ENCODE measurements around the gene CAMKV. TPM values are rescaled to one million over a fixed set of nuclear protein-coding genes. Genes with fewer than 3 reads are reported as not detected.
"Not testable (repeated sequence)": the region's sequence is repeated elsewhere in the genome, so short reads cannot be mapped to it uniquely, and the experiment has no call there.

Gene CAMKV
- total RNA-seq, 1 donor from 2014 or later, result not detected

GRCh38 chr3:49906073-49906743, 36.5 kb upstream of the CAMKV start:
- intact Hi-C loops (cut with DNase I), result no loop called here

DNA sequence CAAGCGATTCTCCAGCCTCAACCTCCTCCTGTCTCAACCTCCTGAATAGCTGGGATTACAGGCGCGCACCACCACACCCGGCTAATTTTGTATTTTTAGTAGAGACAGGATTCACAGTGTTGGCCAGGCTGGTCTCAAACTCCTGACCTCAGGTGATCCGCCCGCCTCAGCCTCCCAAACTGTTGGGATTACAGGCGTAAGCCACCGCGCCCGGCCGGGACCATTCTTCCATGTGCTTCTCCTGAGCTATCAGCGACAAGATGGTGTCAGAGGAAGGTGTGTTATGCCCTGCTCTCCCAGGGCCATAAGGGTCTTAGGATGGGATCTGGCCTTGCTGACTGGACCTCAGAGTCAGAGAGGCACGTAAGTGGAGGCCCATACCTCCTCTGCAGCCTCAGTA, 34.7 kb upstream of the CAMKV start:
- H3K27me3 ChIP-seq; H3K36me3 ChIP-seq; DNase-seq (ENCODE audit: extremely low spot score in 2 of 2); H3K4me3 ChIP-seq; H3K9me3 ChIP-seq; intact Hi-C loops (cut with DNase I): not testable (repeated sequence)
- Histone ChIP-seq H3K4me1 (peaks cover 66% of the 10 kb centered on the region), H3K27ac (peak overlapping the region; percentile 73)

More at GRCh38 chr3:49906073-49906743, 36.5 kb upstream of the CAMKV start:
- H3K4me3 ChIP-seq, result peak overlapping the region in 1 of 2 donors; percentile 25
- no peaks in the 10 kb centered on the region for H3K9me3 ChIP-seq
- H3K27me3 ChIP-seq, result no peaks in the 10 kb centered on the region
- peak in 1 of 2 donors; percentile 41 for TF ChIP-seq POLR2AphosphoS5 (IDR thresholded peaks at IDR 0.05; ENCODE audit: insufficient read depth in 1 of 2, low read depth in 1 of 2)
- no peak for TF ChIP-seq POLR2A (IDR thresholded peaks at IDR 0.05)
- TF ChIP-seq, protein P1, sequence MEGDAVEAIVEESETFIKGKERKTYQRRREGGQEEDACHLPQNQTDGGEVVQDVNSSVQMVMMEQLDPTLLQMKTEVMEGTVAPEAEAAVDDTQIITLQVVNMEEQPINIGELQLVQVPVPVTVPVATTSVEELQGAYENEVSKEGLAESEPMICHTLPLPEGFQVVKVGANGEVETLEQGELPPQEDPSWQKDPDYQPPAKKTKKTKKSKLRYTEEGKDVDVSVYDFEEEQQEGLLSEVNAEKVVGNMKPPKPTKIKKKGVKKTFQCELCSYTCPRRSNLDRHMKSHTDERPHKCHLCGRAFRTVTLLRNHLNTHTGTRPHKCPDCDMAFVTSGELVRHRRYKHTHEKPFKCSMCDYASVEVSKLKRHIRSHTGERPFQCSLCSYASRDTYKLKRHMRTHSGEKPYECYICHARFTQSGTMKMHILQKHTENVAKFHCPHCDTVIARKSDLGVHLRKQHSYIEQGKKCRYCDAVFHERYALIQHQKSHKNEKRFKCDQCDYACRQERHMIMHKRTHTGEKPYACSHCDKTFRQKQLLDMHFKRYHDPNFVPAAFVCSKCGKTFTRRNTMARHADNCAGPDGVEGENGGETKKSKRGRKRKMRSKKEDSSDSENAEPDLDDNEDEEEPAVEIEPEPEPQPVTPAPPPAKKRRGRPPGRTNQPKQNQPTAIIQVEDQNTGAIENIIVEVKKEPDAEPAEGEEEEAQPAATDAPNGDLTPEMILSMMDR (IDR thresholded peaks at IDR 0.05), result peak; percentile 29 to 53 (median 52)
- peaks cover 0 to 11% of the 10 kb centered on the region in 2 donors for H3K36me3 ChIP-seq
- peak overlapping the region; percentile 68 for H3K27ac ChIP-seq
- H3K4me1 ChIP-seq, result peaks cover 56% of the 10 kb centered on the region
- DNase-seq (ENCODE audit: extremely low spot score in 2 of 2), result no peak

- Histone ChIP-seq H3K27ac (peak within 1 kb of the TSS; percentile 73), H3K27me3 (no peaks in the 10 kb centered on the region), H3K4me3 (peak within 1 kb of the TSS; percentile 36 to 40), H3K9me3 (no peaks in the 10 kb centered on the region), H3K4me1 (peaks cover 66% of the 10 kb centered on the region), H3K36me3 (no peaks in the 10 kb centered on the region)
- DNase-seq (ENCODE audit: extremely low spot score in 2 of 2), result no peak
- TF ChIP-seq POLR2AphosphoS5 (IDR thresholded peaks at IDR 0.05; ENCODE audit: insufficient read depth in 1 of 2, low read depth in 1 of 2) (peak in 1 of 2 donors; percentile 23), POLR2A (IDR thresholded peaks at IDR 0.05) (peak in 1 of 2 donors; percentile 26)
- TF ChIP-seq, protein P1 (IDR thresholded peaks at IDR 0.05), result no peak
- intact Hi-C loops (cut with DNase I), result no loop called here
Measured at GRCh38 chr3:49903451-49904424, 34.0 kb upstream of the CAMKV start, which contains the start of gene MST1R. Gene MST1R (minus strand): TSS chr3:49903873. CDS start chr3:49903609, 264 bp downstream.

GRCh38 chr3:49902511-49903345, 33.0 kb upstream of the CAMKV start:
- H3K27me3 ChIP-seq, result no peaks in the 10 kb centered on the region
- intact Hi-C loops (cut with DNase I), result no loop called here
- peaks cover 0 to 6% of the 10 kb centered on the region in 2 donors for H3K36me3 ChIP-seq
- H3K9me3 ChIP-seq, result no peaks in the 10 kb centered on the region
- H3K4me3 ChIP-seq, result peak overlapping the region in 1 of 2 donors; percentile 40
- TF ChIP-seq, protein P1 (IDR thresholded peaks at IDR 0.05), result no peak
- TF ChIP-seq POLR2AphosphoS5 (IDR thresholded peaks at IDR 0.05; ENCODE audit: insufficient read depth in 1 of 2, low read depth in 1 of 2) (no peak), POLR2A (IDR thresholded peaks at IDR 0.05) (no peak)
- peak overlapping the region; percentile 73 for H3K27ac ChIP-seq
- H3K4me1 ChIP-seq, result peaks cover 66% of the 10 kb centered on the region
- DNase-seq (ENCODE audit: extremely low spot score in 2 of 2), result no peak

Measured in vagina (tissue), 2 donors.